Transverse colon (tissue), 4 donors: Measurements from ENCODE around the gene C16orf92. TPM values are rescaled to one million over a fixed set of nuclear protein-coding genes. Genes with fewer than 3 reads are reported as not detected.

Source experiments
- DNase-seq: peaks from one replicate; pipeline ENCODE4 v3.0.0-alpha.2; 2019
- H3K27ac ChIP-seq, 4 donors: fragments of 200-600 bp; sonication (generic); 2 replicates each; pipeline ENCODE4 v1.5.1; 2016 to 2018; ENCODE audit warnings: inconsistent platforms in 4 of 4
- H3K27me3 ChIP-seq: fragments of 200-600 bp; sonication (generic); 2 replicates; pipeline ENCODE4 v1.5.1; 2017; ENCODE audit warnings: inconsistent platforms
- H3K36me3 ChIP-seq, 4 donors: fragments of 200-600 bp; sonication (generic); 2 replicates each; pipeline ENCODE4 v1.5.1; 2017 to 2019; ENCODE audit warnings: inconsistent platforms in 4 of 4
- H3K4me1 ChIP-seq, 4 donors: fragments of 200-600 bp; sonication (generic); 2 replicates each; pipeline ENCODE4 v1.5.1; 2017 to 2020; ENCODE audit warnings: inconsistent platforms in 4 of 4
- H3K4me3 ChIP-seq, 4 donors: fragments of 200-600 bp; sonication (generic); 1 replicate in 1 of 4; 2 replicates in 3 of 4; pipeline versions ENCODE4 v1.5.1 to v1.6.1; 2017 to 2019; ENCODE audit warnings: inconsistent platforms in 4 of 4
- H3K9me3 ChIP-seq, 2 donors: fragments of 200-600 bp; sonication (generic); 2 replicates each; pipeline ENCODE4 v1.5.1; 2017 to 2019; ENCODE audit warnings: inconsistent platforms in 2 of 2
- EP300 ChIP-seq: sonication (generic); formaldehyde crosslinking; IDR thresholded peaks from one replicate; pipeline ENCODE4 v1.6.1; 2017; ENCODE audit warnings: antibody characterized with exemption, low read depth
- POLR2A ChIP-seq: fragments of 450-650 bp; IDR thresholded peaks from one replicate; pipeline ENCODE4 v1.6.1; 2016; ENCODE audit warnings: antibody characterized with exemption, mild to moderate bottlenecking, moderate library complexity
- POLR2AphosphoS5 ChIP-seq, 3 donors: sonication (generic); formaldehyde crosslinking; IDR thresholded peaks; one replicate each; pipeline ENCODE4 v1.6.1; 2016; ENCODE audit warnings: antibody characterized with exemption in 3 of 3
- WGBS, 2 donors: methylation state at CpG; one replicate each; pipeline ENCODE4 v1.1.5; 2018; ENCODE audit warnings: low coverage in 1 of 2; 5-methylcytosine and 5-hydroxymethylcytosine counted together
- in situ Hi-C, 4 donors: fragments of 200-750 bp; cut with MboI; loops; one replicate each; pipeline versions ENCODE4 v1.15.0 to v1.15.1; 2017; ENCODE audit warnings: low sequenced_read_pairs in 3 of 4, low pct_ligation_motif_present in 1 of 4, low pct_unique_long_range_greater_than_20kb in 1 of 4
- intact Hi-C: fragments of 100-400 bp; cut with DNase I; formaldehyde crosslinking; loops from one replicate; pipeline ENCODE4 v1.15.1; 2023; ENCODE audit warnings: low total_unique reads
- total RNA-seq, 4 donors: library from RNA; depleted of rRNA; stranded (reverse); fragments of >200 nt; gene quantifications; one replicate each; pipeline ENCODE4 v1.1.0, GENCODE V29; 2016
- TF ChIP-seq, protein P1 (sequence below), 5 experiments: fragments of 200-600 bp in 3 of 5; fragments of 450-650 bp in 2 of 5; sonication (generic) in 3 of 5; IDR thresholded peaks; 1 replicate in 2 of 5; 2 replicates in 3 of 5; pipeline ENCODE4 v1.5.1; 2016 to 2017; ENCODE audit warnings: antibody characterized with exemption in 5 of 5, inconsistent platforms in 3 of 5, mild to moderate bottlenecking in 2 of 5, moderate library complexity in 1 of 5

The C16orf92 gene, protein sequence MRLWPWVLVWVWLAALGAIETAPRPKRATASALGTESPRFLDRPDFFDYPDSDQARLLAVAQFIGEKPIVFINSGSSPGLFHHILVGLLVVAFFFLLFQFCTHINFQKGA
- total RNA-seq = not detected

DNA sequence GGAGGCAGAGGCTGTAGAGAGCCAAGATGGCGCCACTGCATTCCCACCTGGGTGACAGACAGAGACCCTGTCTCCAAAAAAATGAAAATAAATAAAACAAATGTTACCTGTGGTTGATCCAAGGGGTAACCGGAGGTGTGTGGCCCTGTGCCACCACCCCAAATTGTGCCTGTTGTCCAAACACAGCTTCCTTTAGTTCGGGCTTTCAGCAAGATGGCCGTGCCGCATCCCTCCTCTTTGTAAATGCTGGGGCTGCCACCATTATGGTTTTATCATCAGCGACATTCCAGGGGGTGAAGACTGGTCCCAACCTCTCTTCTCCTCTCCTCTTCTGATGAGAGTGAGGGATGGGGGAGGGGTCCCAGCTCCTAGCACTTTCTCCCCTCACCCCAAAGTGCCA lies at the start of gene C16orf92:
C16orf92 (plus strand) TSS at position 312 of the 400 bp plus-strand sequence. CDS start 143 bp downstream, outside the sequence.
- in situ Hi-C loops = loop anchor here (10.0 to 25.0 kb wide), 3 partner anchors 161 to 336 kb away; partner anchors contain the start of genes CDIPT (in 2 of the 4) and QPRT (in 1 of the 4)
- Histone ChIP-seq H3K27me3 (peaks cover 31% of the 10 kb centered on the region), H3K4me1 (peaks cover 0 to 10% (median 4%) of the 10 kb centered on the region in 4 donors), H3K27ac (no peak within 1 kb of the TSS), H3K4me3 (no peak within 1 kb of the TSS), H3K36me3 (no peaks in the 10 kb centered on the region), H3K9me3 (no peaks in the 10 kb centered on the region)
- no peak for TF ChIP-seq EP300
- TF ChIP-seq POLR2A = no peak
- WGBS, 2 donors = 77 to 79% methylated on average over 6 of the region's 6 CpGs
- intact Hi-C loops = loop anchor here (5.0 kb wide), 1 partner anchor 326 kb away; no protein-coding TSS in a partner anchor
- no peak for DNase-seq

DNA sequence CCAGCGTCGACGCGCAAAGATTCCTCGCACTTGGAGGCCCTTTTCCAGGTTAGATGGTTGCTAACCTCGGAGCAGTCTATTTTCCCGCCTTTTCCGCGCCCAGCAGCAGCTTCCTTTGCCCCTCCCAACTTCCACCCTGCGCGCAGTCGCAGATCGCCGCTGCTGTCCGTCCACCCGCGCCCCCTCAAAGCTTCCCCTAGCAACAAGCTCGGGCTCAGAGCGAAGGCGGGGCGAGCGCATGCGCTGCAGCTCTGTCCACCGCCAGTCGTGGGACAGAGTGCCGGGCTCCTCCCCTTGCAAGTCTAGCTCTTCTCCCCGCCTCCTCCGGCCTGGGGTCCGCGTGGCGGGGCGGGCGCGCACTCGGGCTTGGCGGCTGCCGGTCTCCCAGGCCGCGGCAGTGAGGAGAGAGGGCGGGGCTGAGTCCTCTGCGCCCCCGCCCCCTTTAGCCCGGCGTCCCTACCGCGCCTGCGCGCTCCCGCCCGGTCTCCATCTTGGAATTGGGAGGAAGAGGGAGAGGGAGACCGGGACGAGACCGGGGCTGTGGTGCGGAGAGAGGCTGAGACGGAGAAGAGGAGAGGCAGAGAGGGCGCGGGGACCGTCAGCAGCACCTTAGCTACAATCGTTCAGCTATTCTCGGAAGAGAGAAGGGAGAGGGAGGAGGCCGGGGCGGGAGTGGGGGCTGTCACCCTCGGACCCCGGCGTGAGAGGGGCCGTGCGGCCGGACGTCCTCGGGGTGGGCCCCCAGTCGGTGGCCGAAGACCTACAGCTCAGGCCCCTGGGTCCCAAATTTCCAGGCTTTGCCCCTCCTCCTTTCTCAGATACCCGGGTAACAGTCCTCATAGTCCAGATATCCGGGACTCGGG lies 49.4 kb upstream of the C16orf92 start, which contains the start of gene TAOK2:
TAOK2 (plus strand) TSS at position 485 of the 863 bp plus-strand sequence. CDS start 3,905 bp downstream, outside the sequence.
- DNase-seq = peak; percentile 98
- Histone ChIP-seq H3K4me3 (peak within 1 kb of the TSS; percentile 66 to 99 (median 86)), H3K36me3 (peaks cover 0 to 11% (median 3%) of the 10 kb centered on the region in 4 donors), H3K27ac (peak within 1 kb of the TSS; percentile 92 to 95 (median 94)), H3K27me3 (no peaks in the 10 kb centered on the region), H3K4me1 (peaks cover 21 to 32% (median 25%) of the 10 kb centered on the region in 4 donors), H3K9me3 (no peaks in the 10 kb centered on the region)
- TF ChIP-seq POLR2AphosphoS5 (IDR thresholded peaks at IDR 0.05) = peak; percentile 82 to 92 (median 92)
- peak; percentile 85 for TF ChIP-seq POLR2A
- TF ChIP-seq EP300 = no peak
- intact Hi-C loops (no loop called here), in situ Hi-C loops (no loop called here)
- 0 to 5% methylated on average over 3 to 65 of the region's 75 CpGs for WGBS, 2 donors

DNA sequence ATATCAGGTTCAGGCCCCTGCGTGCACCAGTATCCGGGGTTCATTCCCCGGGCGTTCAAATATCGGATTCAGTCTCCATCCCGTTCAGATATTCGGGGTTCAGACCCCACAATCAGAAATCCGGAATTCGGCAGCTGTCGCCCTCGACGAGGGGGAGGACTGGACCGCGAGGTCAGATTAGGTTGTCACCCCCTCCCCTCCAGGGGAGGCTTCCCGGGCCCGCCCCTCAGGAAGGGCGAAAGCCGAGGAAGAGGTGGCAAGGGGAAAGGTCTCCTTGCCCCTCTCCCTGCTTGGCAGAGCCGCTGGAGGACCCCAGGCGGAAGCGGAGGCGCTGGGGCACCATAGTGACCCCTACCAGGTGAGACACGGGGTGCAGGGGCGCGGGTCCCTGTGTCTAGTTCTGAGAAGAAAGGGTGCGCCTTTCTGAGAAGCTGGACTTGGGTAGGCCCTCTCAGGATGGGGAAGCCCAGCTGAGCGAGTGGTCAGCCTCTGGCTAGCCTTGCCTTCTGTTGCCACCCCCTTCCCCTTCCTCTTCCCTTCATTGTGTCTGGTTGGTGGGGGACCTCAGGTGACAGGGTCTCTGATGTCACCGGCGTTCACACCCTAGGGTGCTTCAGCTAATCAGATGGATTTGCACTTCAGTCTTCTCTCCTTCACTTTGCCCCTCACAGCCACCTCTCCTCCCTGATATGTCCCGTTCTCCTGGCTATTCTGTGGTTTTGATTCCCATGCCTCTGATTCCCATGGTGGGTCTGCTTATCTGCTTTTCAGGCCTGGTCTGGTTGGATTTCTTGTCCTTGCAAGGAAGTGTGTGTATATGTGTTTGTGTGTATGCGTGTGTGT lies 48.5 kb upstream of the C16orf92 start:
- in situ Hi-C loops = no loop called here
- peak; percentile 35 for DNase-seq

DNA sequence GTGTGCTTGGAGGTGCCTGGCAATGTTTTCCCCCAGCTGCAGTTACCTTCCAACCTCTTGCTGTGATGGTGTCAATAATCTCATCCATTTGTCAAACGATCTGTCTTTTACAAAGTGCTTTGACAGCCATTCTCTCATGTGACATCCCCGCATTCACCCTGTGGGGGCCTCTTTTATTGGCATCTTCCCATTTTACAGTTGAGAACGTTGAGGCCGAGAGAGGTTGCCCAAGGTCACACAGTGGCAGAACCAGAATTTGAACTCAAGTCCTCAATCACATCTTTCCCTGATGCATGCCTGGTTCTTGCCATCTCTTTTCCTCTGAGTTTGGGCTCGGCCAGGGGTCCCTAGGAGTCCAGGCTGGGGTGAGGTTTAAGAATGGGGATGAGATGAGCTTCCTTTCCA lies 47.9 kb upstream of the C16orf92 start:
- Histone ChIP-seq H3K4me1 (peaks cover 21 to 32% (median 25%) of the 10 kb centered on the region in 4 donors), H3K9me3 (no peaks in the 10 kb centered on the region), H3K27me3 (no peaks in the 10 kb centered on the region), H3K36me3 (peaks cover 0 to 19% (median 3%) of the 10 kb centered on the region in 4 donors), H3K27ac (peak overlapping the region; percentile 23 to 95 (median 94)), H3K4me3 (peak overlapping the region; percentile 66 to 99 (median 86))
- in situ Hi-C loops = no loop called here
- WGBS, 2 donors = 63% methylated on average over 5 of the region's 5 CpGs; no CpG with 5 or more reads in 1 of the 2 donors
- intact Hi-C loops = no loop called here
- TF ChIP-seq EP300 = no peak
- no peak for TF ChIP-seq POLR2A
- TF ChIP-seq, protein P1, sequence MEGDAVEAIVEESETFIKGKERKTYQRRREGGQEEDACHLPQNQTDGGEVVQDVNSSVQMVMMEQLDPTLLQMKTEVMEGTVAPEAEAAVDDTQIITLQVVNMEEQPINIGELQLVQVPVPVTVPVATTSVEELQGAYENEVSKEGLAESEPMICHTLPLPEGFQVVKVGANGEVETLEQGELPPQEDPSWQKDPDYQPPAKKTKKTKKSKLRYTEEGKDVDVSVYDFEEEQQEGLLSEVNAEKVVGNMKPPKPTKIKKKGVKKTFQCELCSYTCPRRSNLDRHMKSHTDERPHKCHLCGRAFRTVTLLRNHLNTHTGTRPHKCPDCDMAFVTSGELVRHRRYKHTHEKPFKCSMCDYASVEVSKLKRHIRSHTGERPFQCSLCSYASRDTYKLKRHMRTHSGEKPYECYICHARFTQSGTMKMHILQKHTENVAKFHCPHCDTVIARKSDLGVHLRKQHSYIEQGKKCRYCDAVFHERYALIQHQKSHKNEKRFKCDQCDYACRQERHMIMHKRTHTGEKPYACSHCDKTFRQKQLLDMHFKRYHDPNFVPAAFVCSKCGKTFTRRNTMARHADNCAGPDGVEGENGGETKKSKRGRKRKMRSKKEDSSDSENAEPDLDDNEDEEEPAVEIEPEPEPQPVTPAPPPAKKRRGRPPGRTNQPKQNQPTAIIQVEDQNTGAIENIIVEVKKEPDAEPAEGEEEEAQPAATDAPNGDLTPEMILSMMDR (IDR thresholded peaks at IDR 0.05) = no peak
- TF ChIP-seq POLR2AphosphoS5 (IDR thresholded peaks at IDR 0.05) = no peak
- DNase-seq = no peak

More for the DNA sequence above, 48.5 kb upstream of the C16orf92 start:
- Histone ChIP-seq H3K4me3 (peak overlapping the region; percentile 66 to 99 (median 86)), H3K4me1 (peaks cover 21 to 32% (median 25%) of the 10 kb centered on the region in 4 donors), H3K27me3 (no peaks in the 10 kb centered on the region), H3K36me3 (peaks cover 0 to 15% (median 3%) of the 10 kb centered on the region in 4 donors), H3K27ac (peak overlapping the region; percentile 92 to 95 (median 94)), H3K9me3 (no peaks in the 10 kb centered on the region)
- TF ChIP-seq EP300 (no peak), POLR2AphosphoS5 (IDR thresholded peaks at IDR 0.05) (peak in 1 of 3 donors; percentile 16), POLR2A (no peak)
- TF ChIP-seq, protein P1 (IDR thresholded peaks at IDR 0.05) = no peak
- WGBS, 2 donors = 2 to 20% methylated on average over 1 to 31 of the region's 31 CpGs
- intact Hi-C loops = no loop called here
